Activated effector memory CD4-positive, alpha-beta T cell treated with Interleukin-2 at 50 U/mL for 16 hours (primary cell): ENCODE measurements around the gene TBCD.

ENCODE experiments used
- DNase-seq: peaks from one replicate; pipeline ENCODE4 v3.0.0-alpha.2; 2020

TBCD gene

DNA sequence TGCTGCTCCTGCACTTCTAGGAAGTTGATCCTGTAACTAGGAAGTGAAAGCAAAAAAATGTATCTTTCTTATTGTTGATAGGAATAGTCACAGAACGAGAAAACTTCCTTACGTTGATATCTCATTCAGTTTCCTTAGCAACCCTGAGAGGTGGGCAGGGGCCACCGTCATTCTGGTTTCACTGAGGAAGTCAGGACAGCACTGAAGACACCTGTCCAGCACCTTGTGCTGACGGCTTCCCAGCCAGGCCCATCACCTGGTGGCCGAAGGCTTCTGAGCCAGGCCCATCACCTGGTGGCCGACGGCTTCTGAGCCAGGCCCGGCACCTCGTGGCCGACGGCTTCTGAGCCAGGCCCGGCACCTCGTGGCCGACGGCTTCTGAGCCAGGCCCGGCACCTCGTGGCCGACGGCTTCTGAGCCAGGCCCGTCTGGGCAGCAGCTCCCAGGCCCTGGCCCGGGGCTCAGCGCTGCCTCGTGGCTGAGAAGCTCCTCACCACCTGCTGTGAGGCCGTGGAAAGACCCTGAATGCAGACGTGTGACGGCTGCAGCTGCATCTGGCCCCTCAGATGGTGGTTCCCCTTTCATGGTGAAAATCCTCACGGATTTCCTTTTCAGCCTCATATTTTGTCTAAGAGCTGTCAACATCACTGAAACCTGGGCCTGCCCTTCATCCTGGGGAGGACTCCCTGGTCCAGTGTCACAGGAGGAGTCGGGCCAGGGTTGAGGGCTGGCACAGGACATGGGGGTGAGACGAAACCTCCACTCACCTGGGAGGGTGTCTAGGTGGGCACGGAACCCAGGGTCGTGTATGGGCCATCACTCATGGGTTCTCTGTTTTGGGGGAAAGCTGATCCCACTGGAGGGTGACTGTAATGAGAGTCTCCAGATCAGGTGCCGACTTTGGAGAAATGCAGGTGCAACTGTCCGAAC is 121.0 kb downstream of the TBCD start:
- no peak for DNase-seq

DNA sequence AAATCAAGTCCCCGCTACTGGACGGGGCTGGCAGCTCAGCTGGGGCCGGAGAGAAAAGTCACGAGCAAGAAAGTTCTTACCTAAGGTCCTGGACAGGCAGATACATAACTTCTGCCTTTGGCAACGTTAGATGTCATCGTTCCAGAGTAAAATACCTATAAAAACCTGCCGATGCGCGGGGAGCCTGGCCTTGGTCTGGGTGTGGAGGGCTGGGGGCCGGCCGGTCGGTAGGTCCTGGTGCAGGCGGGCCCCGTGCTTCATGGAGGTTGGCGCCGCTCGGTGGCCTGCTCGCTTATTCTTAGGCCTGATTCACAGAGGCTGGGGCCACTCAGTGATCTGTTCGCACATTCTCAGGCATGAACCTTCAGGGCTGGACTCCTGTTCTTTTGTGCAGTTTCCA is 121.7 kb downstream of the TBCD start:
- no peak for DNase-seq

DNA sequence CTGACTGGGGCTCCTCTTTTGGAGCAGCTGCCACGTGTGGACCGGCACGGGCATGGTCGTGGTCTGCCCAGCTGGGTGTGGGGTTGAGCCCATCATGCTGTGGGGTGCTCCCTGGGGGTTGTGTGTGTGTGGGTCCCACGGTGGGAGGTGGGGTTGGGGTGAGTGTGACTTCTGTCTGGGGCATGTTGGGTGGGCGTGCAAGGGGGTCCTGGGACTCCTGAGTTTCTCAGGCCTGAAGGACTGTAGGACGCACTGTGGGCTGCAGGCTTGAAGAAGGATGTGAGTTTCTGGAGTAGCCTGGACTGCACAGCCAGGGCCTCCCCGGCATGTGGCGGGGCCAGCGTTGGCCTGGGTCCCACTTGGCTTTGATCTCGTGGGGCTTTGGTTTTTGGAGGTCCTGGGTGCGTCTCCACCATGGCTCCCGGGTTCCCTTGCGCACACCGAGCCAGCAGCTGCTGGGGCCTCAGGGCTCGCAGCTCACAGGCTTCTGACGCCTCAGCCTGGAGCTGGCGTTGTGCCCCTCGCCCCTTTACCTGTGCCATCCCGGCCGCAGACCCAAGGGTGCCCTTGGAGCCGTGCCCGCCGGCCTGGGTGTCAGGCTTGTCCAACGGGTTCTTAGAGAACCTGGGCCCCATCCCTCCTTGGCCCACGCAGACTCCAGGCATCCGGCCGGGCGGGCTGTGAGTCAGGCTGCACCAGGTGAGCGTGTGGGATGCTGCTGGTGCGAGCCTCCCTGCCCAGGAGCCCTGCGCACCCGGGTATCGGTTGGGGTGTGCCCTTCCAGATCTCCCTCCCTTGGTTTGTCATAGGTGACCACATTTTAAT is 122.4 kb downstream of the TBCD start:
- DNase-seq, result no peak

DNA sequence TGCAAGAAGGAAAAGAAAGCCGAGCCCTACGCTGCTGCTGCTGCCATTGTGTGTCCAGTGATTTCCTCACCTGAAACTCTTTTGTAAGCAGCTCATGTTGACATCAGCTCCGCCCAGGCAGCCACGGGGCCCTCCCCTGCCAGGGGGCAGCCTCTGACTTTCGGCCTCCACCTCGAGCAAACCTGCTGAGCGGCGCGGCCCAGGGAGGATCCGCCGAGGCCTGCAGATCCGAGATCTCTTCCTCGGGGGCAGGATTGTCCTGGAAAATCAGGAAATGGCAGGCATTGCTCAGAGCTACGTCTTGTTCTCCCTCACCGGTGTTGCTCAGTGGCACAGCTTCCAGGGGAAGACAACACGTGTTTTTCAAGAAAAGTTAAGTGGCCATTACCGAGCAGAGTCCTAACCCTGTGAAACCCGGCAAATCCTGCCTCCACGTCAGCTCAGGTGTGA is 123.6 kb downstream of the TBCD start:
- DNase-seq, result no peak

DNA sequence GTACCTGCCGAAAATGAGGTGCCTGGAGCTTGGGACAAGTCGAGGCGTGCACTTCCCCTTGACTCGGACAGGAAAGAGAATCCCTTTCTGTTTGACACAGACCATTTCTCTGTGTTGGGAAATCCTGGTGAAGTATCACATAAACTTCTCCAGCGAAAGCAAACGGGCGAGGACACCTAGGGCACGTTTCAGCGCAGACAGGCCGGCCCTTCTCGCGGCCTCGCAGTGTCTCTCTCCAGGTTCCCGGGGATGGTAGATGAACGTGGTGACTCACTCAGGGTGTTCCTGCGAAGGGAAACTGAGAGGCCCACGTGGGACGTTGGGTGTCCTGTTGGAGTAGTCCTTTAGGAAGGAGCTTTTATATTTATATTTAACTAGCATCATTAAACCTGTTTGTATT is 124.3 kb downstream of the TBCD start:
- no peak for DNase-seq

DNA sequence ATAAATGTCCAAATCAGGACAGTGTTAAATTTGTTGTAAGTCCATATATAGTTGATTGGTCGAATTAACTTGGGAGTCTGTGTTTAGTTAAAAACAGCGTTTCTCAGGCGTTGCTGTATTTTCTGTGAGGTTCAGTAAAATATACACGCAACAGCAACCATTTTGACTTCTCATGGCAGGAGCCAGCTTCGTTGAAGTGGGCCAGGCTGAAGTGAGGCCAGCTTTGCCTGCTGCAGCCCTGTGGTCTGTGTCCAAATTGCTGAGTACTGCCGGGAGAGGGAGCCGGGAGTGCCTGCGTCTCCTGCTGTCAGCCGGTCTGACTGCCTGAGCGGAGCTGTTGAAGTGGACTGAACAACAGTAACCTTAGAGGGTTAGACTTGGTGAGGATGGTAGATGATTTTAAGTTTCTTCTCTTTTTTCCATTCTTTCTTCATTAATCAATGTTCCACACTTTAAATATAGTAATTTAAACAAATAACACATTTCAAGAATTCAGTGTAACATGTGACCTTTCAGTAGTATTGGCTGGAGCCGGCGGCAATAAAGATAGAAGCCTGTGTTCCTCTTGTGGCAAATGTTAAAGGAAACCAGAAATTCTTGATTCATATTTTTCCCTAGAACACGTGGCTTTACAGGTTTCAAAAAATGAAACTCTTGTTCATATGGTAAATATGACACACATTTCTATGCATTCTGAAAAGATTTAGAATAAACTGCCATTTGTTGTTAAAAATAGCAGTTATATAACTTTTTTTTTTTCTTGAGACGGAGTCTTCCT is 124.9 kb downstream of the TBCD start:
- no peak for DNase-seq

DNA sequence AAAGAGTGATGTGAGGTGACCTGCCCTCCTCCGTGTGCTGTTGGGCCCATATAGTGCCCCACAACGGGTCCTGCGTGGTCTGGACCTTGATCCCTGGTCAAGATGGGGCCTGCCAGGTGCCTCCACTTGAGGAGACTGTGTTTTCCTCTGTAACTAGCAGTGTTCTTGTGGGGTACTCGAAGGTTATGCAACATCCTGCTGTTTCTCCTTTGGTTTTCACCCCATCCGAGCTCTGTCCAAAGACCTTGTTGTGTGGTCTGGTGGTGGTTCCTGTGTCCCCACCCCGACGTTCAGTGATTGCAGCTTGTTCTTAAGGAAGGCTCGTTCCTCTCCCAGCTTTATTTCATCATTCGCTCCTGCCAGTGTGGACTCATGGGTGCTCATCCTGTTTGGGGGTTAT is 126.7 kb downstream of the TBCD start:
- DNase-seq, result no peak

DNA sequence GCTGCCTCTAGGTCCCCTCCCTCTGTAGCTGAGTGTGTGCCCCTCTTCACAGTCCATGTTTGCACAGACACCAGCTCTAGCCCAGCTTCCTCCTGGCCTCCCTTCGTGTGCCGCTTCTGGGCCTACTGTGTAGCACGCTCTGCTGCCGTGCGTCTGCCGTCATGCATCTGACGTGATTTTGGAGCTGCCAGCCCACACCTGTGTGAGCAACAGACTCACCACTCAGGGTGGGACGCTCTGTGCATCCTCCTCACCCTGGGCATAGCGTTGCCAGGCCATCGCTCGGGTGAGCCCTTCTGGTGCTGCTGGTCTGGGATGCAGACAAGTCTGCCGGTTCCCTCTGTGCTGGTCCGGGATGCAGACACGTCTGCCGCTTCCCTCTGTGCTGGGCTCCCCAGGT is 127.4 kb downstream of the TBCD start:
- DNase-seq, result no peak

DNA sequence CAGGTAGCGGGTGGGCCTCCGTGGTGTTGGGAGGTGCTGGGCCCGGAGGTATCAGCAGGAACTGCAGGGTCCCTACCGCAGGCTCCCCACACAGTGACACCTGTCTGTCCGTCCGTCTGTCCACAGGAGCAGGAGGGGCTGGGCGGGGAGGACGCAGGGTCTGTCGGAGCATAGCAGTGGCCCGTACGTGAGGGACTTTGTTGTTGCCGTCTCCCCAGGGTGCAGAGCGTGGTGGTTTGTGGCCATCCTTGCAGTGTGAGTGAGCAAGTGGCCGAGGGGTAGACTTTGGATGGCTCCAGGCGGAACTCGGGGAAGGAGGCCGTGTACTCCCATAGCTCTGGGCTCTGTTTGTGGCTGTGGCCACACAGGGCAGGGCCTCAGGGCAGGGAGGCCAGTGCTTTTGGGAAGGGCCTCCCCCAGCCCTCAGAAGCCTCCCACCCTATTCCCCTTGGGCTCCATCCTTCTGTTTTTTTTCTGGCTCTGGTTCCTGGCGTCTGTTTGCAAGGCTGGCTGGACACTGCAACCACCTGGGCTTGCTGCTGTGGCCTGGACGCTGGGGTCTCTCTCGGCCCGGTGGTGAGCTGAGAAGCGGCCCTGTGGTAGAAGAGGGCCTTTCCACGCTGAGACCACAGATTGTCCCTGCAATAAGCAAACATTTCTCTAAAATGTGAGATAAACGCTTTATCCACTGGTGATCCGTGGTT is 128.9 kb downstream of the TBCD start:
- DNase-seq, result no peak

DNA sequence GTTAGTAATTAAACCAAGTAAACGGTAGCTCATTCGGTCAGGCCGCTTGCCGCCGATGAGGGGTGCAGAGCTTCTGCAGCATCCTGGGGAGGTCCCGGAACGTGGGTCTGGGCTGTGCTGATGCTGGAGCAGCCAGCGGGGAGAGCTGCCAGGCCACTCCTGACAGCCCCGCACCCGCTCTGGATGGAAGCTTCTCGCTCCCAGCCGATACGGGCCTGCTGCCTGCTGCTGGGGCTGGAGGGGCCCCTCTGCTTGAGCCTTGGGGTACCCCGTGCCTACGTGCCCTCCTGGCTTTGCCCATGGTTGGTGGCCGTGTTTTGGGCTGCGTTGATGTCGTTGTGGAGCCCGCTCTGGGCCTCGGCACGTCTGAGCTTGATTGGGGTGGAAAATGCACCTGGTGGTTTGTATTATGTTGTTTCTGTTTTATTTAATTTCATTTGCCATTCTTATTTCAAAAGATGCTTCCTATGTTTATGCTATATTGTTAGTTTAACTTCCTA is 129.5 kb downstream of the TBCD start:
- DNase-seq, result no peak

DNA sequence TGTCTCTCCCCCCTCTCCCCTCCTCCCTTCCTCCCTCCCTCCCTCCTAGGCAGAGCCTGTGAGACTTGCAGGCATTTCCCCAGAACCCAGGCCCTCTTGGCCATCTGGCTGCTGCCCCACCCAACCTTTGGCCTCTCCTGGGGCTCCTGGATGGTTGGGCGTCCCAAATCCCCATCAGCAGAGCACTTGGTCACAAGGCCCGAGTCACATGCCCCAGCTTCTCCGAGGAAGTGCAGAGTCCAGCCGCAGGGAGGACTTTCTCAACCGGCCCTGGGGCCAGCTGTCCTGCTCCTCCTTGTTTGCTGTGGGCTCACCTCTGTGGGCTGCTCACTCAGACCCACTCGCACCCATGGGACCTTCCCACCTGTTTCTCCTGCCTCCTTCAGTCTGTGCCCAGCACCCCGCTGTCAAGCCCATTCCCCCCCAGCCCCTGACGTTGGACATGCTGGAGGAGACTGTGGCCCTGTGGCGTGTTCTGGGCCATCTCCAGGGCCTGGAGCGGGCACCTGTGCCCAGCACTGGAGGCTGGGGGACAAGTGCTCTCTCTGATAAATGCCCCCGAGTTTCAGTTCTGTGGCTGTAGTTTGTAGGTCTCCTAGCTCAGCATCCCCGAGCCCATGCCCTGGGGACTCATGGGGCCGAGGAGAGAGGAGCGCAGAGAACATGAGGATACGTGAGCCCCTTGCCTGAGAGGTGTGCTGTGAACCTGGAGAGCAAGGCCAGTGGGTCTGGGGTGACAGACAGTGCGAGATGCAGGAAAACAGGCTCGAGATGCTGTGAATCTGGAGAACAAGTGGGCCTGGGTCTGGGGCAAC is 130.2 kb downstream of the TBCD start:
- DNase-seq, result no peak

DNA sequence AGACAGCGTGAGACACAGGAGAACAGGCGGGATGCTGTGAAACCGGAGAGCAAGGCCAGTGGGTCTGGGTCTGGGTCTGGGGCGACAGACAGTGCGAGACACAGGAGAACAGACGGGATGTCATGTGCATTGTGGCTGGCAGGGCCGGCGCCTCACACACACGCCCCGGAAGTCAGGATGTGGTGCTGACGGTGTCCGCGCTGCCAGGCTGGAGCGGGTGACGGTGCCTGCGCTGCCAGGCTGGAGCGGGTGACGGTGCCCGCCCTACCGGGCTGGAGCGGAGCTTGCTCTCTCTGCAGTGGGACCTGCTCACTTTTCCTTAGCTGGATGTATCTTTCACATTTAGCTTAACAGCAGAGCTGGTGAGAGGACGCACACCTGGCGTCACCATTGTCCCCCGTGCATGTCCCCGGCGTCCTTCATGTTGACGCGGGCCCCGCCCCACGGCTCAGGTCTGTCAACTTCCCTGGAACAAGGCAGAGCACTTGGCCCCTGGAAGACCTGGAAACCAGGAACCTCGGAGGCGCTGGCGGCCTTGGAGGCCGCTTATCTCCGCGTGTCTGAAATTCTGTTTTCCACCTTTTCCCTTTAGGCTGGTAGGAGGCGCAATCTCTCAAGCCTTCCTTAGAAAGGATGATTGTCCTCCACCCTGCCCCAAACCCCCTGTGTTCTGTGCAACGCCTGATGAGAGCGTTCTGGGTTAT is 131.0 kb downstream of the TBCD start:
- DNase-seq, result peak; percentile 77

DNA sequence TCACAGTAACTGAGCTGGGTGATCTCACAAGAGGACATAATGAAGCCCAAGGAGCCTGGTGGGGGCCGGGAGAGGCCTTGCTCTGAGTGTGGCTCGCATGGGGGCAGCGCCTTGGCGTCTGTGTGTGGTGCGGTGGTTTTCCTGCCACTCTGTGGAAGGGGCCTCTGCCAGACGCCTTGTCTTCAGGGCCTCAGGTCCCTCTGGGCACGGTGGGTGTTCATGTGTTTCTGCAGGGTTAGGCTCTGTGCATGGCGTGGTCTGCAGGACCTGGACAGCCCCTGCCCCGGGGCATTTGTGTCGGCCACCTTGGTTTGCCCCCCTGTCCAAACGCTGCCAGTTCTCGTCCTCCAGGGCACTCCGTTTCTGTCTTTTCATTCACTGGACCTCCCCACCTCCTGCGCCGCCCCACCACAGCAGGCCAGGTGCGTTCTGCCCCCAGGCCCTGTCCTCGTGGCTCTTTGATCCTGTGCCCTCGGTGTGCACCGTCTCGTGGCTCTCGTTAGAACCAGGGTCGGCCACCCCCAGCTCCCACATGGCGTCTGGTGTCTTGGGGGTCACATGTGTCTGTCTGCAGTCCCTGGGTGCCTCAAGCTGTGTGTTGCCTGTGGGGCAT is 131.7 kb downstream of the TBCD start:
- DNase-seq, result no peak

DNA sequence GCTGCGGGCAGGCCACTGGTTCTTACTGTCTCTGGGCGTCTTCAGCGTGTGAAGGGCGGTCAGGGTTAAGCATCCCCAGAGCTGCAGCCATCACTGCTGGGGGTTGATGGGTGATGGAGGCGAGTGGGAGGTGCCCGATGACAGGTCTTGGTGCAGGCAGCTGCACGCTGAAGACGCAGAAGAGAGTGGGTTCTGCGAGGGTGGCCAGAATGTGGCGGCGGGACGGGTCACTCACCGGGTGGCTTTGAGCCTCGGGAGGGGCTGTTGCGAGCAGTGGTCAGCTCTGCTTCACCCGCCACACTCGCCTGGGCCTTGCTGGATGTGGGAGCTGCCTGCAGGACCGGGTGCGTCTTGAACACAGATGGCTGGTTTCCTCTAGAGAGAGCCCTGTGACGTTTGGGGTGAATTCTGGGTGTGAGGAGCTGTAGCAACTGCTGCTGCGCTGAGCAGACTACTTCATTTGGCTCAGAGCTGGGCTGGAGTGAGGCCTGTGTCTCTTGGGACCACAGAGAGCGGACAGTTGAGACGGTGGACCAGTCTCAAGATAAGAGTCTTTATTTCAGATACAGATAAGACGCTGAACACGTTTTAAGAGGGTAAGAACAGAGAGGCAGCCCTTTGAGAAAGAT is 132.6 kb downstream of the TBCD start:
- no peak for DNase-seq

DNA sequence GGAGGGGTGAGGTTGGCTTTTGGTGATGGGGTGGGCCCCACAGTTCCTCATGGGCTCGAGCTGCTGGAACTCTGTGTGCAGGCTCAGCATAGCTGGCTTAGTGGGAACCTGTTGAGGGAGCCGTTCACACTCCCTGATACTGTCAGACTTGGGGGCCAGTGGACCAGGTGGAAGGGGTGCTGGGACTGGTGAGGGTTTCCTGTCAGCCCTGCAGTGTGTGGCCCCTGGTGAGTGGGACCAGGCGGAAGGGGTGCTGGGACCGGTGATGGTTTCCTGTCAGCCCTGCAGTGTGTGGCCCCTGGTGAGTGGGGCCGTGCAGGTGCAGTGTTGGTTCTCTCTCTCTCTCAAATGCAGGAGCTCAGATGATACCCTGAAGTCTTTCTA is 133.1 kb downstream of the TBCD start:
- peak; percentile 29 for DNase-seq

DNA sequence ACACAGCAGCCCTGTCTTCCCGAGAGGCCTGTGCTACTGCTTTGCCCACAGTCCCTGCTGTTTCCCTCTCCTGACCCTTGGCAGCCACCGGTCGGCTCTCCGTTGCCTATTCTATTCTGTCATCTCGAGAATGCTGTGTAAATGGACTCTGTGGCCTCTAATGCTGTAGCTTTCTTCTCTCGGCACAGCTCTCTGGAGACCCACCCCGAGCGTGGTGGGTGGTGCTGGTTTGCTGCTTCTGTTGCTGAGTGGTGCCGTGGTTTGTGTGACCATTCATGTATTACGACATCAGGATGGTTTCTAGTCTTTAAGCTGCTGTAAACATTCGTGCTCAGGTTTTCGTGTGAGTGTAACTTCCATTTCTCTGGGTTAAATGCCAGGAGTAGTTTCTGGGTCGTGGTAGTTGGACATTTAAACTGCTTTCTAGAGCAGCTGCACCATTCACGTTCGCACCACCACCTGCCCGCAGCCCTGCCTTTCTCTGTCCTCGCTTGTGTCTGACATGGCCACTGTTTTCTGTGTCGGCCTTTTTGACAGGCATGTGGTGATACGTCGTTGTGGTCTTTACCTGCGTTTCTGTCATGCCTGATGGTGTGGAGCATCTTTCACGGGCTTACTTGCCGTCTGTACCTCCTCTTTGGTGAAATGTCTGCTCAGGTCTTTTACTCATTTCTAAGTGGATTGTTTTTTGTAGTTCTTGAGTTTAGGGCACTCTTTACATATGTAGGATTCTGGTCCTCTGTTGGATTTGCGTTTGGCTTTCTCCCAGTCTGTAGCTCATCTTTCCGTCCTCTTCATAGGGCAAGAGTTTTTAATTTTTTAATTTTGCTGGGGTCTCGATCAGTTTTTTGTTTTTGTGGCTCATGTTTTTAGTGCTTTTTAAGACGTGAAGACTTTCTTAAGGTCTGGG is 135.6 kb downstream of the TBCD start:
- no peak for DNase-seq

DNA sequence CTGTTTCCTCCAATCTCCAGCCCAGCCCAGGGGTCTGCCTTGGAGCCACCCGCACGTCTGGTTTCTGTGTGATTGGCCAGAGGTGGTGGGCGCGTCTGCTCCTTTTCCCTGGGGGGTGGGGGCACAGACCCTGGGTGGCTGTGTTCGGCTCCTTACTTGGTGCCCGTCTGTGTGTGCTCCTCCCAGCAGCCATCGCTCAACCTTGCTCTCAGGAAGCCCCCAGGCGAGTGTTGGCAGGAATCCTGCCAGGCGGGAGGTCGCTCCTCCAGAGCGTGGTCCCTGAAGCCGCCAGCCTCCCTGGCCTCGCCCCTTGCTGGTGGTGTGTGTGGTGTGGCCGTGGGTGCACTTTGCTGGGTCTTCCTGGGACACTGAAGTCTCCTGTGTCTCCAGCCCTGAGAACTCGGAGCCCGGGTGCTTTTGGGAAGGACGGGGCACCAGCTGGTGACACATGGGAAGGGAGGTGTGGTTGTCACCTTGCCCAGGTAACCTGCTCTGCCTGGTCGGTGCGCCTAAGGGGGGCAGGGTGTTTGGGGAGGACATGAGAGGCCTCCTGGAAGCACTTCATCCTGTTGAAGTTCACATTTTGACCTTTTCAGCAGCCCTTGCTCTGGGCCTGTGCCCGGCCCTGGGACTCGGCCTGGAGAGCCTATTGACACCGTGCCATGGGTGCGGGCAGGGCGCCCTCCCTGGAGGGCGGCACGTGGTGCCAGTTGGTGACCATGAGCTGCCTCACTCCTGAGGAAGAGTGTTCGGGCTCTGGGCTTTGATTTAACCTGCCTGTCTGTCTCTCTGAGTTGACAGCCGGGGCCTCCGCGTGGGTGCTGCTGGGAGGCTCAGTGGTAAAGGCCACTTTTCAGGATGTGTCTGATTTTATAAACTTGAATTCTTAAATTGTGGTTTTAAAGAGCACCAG is 137.0 kb downstream of the TBCD start:
- no peak for DNase-seq
